Activated CD8-positive, alpha-beta memory T cell treated with anti-CD3 and anti-CD28 coated beads for 36 hours (primary cell): ENCODE data around the gene RS1. TPM values are rescaled to one million over a fixed set of nuclear protein-coding genes. Genes with fewer than 3 reads are reported as not detected.

Experiments
- CTCF ChIA-PET: fragments of 350-600 bp; sonication (Branson Sonifier 250); formaldehyde crosslinking; loops from one replicate; lab custom pipeline; 2021; ENCODE audit warnings: antibody characterized with exemption; lab: Charles Lee
- POLR2A ChIA-PET: fragments of 350-600 bp; sonication (Branson Sonifier 250); formaldehyde crosslinking; loops from one replicate; lab custom pipeline; 2021; ENCODE audit warnings: antibody characterized with exemption; lab: Charles Lee
- total RNA-seq, 2 experiments: library from RNA; stranded (reverse); gene quantifications; one replicate each; pipeline ENCODE4 v1.2.3, GENCODE V29; 2021

Gene RS1
- total RNA-seq, 2 experiments from 2014 or later: not detected

- ChIA-PET POLR2A (interaction anchor here (0.6 kb wide), 1 partner anchor 1592 kb away, joined by 3 read pairs; no protein-coding TSS in a partner anchor), CTCF (interaction anchor here (0.6 kb wide), 1 partner anchor 78 kb away, joined by 3 read pairs; no protein-coding TSS in a partner anchor)
These were observed 3.2 kb upstream of the RS1 start for GRCh38 chrX:18674788-18675735.

- POLR2A ChIA-PET: no interaction called here
These were observed 2.5 kb upstream of the RS1 start for GRCh38 chrX:18674417-18674787.

GRCh38 chrX:18668071-18668835, 3.7 kb downstream of the RS1 start:
- CTCF ChIA-PET: no interaction called here
- POLR2A ChIA-PET: no interaction called here

More at GRCh38 chrX:18674417-18674787, 2.5 kb upstream of the RS1 start:
- CTCF ChIA-PET: no interaction called here

- CTCF ChIA-PET: no interaction called here
- POLR2A ChIA-PET: no interaction called here
These were observed 5.3 kb downstream of the RS1 start for GRCh38 chrX:18666614-18667013.

GRCh38 chrX:18664947-18665346, 7.0 kb downstream of the RS1 start:
- CTCF ChIA-PET: no interaction called here
- POLR2A ChIA-PET: no interaction called here

GRCh38 chrX:18661273-18661672, 10.6 kb downstream of the RS1 start:
- POLR2A ChIA-PET: no interaction called here
- CTCF ChIA-PET: no interaction called here

- CTCF ChIA-PET: no interaction called here
- POLR2A ChIA-PET: no interaction called here
These were observed 16.8 kb downstream of the RS1 start for GRCh38 chrX:18654875-18655836.

- ChIA-PET POLR2A (no interaction called here), CTCF (no interaction called here)
These were observed 19.3 kb downstream of the RS1 start for GRCh38 chrX:18652636-18653035.

- POLR2A ChIA-PET: no interaction called here
- CTCF ChIA-PET: interaction anchor here (0.6 kb wide), 1 partner anchor 325 kb away, joined by 4 read pairs; no protein-coding TSS in a partner anchor
These were observed 21.2 kb downstream of the RS1 start for GRCh38 chrX:18650662-18651061.

- POLR2A ChIA-PET: no interaction called here
- CTCF ChIA-PET: no interaction called here
These were observed 22.4 kb downstream of the RS1 start for GRCh38 chrX:18649498-18649951.

GRCh38 chrX:18647621-18648020, 24.3 kb downstream of the RS1 start:
- ChIA-PET CTCF (no interaction called here), POLR2A (no interaction called here)

- CTCF ChIA-PET: no interaction called here
- POLR2A ChIA-PET: no interaction called here
These were observed 28.1 kb downstream of the RS1 start for GRCh38 chrX:18643853-18644252.

- ChIA-PET POLR2A (no interaction called here), CTCF (no interaction called here)
These were observed 28.7 kb downstream of the RS1 start for GRCh38 chrX:18643243-18643642.

GRCh38 chrX:18640686-18641085, 31.2 kb downstream of the RS1 start:
- CTCF ChIA-PET: no interaction called here
- POLR2A ChIA-PET: no interaction called here

- CTCF ChIA-PET: no interaction called here
- POLR2A ChIA-PET: no interaction called here
These were observed 32.6 kb downstream of the RS1 start for GRCh38 chrX:18639280-18639679.

GRCh38 chrX:18638398-18638797, 33.5 kb downstream of the RS1 start:
- ChIA-PET POLR2A (no interaction called here), CTCF (no interaction called here)

- POLR2A ChIA-PET: no interaction called here
- CTCF ChIA-PET: no interaction called here
These were observed 41.0 kb downstream of the RS1 start for GRCh38 chrX:18630934-18631333.

- POLR2A ChIA-PET: no interaction called here
These were observed 47.3 kb downstream of the RS1 start for GRCh38 chrX:18624599-18624998.

GRCh38 chrX:18620349-18620748, 51.6 kb downstream of the RS1 start:
- ChIA-PET POLR2A (no interaction called here), CTCF (no interaction called here)

More at GRCh38 chrX:18624599-18624998, 47.3 kb downstream of the RS1 start:
- CTCF ChIA-PET: no interaction called here
